ENCODE results near the gene USP17L5.
"Not testable (repeated sequence)": the region's sequence is repeated elsewhere in the genome, so short reads cannot be mapped to it uniquely, and the experiment has no call there.

The USP17L5 gene
- long read RNA-seq = 0 reads

GRCh38 chr4:9339103-9339502, at the start of gene USP17L5:
USP17L5 (plus strand) TSS chr4:9339403; CDS start chr4:9339403, 0 bp downstream.
- H3K27me3 ChIP-seq (ENCODE audit: insufficient read depth, poor library complexity, severe bottlenecking); H3K27ac ChIP-seq (replicated peaks); DNase-seq (ENCODE audit: low read depth in 1 of 2, low spot score in 1 of 2); H3K4me3 ChIP-seq (replicated peaks; ENCODE audit: insufficient read depth, low read length): not testable (repeated sequence)

- not testable (repeated sequence) for H3K27ac ChIP-seq (replicated peaks); H3K27me3 ChIP-seq (ENCODE audit: insufficient read depth, poor library complexity, severe bottlenecking); H3K4me3 ChIP-seq (replicated peaks; ENCODE audit: insufficient read depth, low read length)
- peak in 1 of 2 experiments; percentile 2 for DNase-seq (ENCODE audit: low read depth in 1 of 2, low spot score in 1 of 2)
Measured at GRCh38 chr4:9324191-9324590, 15.0 kb upstream of the USP17L5 start.

- H3K27me3 ChIP-seq (ENCODE audit: insufficient read depth, poor library complexity, severe bottlenecking); H3K27ac ChIP-seq (replicated peaks); DNase-seq (ENCODE audit: low read depth in 1 of 2, low spot score in 1 of 2); H3K4me3 ChIP-seq (replicated peaks; ENCODE audit: insufficient read depth, low read length): not testable (repeated sequence)
Measured at GRCh38 chr4:9324865-9325264, 14.3 kb upstream of the USP17L5 start, which contains the start of gene USP17L24. USP17L24 (plus strand) TSS chr4:9325165; CDS start chr4:9325165, 0 bp downstream.

GRCh38 chr4:9329611-9330010, 9.6 kb upstream of the USP17L5 start, which contains the start of gene USP17L25:
USP17L25 (plus strand) TSS chr4:9329911; CDS start chr4:9329911, 0 bp downstream.
- H3K27me3 ChIP-seq (ENCODE audit: insufficient read depth, poor library complexity, severe bottlenecking); H3K27ac ChIP-seq (replicated peaks); H3K4me3 ChIP-seq (replicated peaks; ENCODE audit: insufficient read depth, low read length); DNase-seq (ENCODE audit: low read depth in 1 of 2, low spot score in 1 of 2): not testable (repeated sequence)

GRCh38 chr4:9334358-9334757, 4.8 kb upstream of the USP17L5 start, which contains the start of gene USP17L26:
USP17L26 (plus strand) TSS chr4:9334658; CDS start chr4:9334658, 0 bp downstream.
- not testable (repeated sequence) for H3K4me3 ChIP-seq (replicated peaks; ENCODE audit: insufficient read depth, low read length); H3K27me3 ChIP-seq (ENCODE audit: insufficient read depth, poor library complexity, severe bottlenecking); DNase-seq (ENCODE audit: low read depth in 1 of 2, low spot score in 1 of 2); H3K27ac ChIP-seq (replicated peaks)

GRCh38 chr4:9343848-9344247, 4.6 kb downstream of the USP17L5 start, which contains the start of gene USP17L27:
USP17L27 (plus strand) TSS chr4:9344148; CDS start chr4:9344148, 0 bp downstream.
- not testable (repeated sequence) for H3K4me3 ChIP-seq (replicated peaks; ENCODE audit: insufficient read depth, low read length); DNase-seq (ENCODE audit: low read depth in 1 of 2, low spot score in 1 of 2); H3K27ac ChIP-seq (replicated peaks); H3K27me3 ChIP-seq (ENCODE audit: insufficient read depth, poor library complexity, severe bottlenecking)

- not testable (repeated sequence) for DNase-seq (ENCODE audit: low read depth in 1 of 2, low spot score in 1 of 2); H3K27me3 ChIP-seq (ENCODE audit: insufficient read depth, poor library complexity, severe bottlenecking); H3K4me3 ChIP-seq (replicated peaks; ENCODE audit: insufficient read depth, low read length); H3K27ac ChIP-seq (replicated peaks)
Measured at GRCh38 chr4:9348593-9348992, 9.4 kb downstream of the USP17L5 start, which contains the start of gene USP17L28. USP17L28 (plus strand) TSS chr4:9348893; CDS start chr4:9348893, 0 bp downstream.

GRCh38 chr4:9350866-9351265, 11.7 kb downstream of the USP17L5 start:
- not testable (repeated sequence) for DNase-seq (ENCODE audit: low read depth in 1 of 2, low spot score in 1 of 2); H3K4me3 ChIP-seq (replicated peaks; ENCODE audit: insufficient read depth, low read length); H3K27ac ChIP-seq (replicated peaks); H3K27me3 ChIP-seq (ENCODE audit: insufficient read depth, poor library complexity, severe bottlenecking)

GRCh38 chr4:9353338-9353737, 14.1 kb downstream of the USP17L5 start, which contains the start of gene USP17L29:
USP17L29 (plus strand) TSS chr4:9353638; CDS start chr4:9353638, 0 bp downstream.
- H3K27me3 ChIP-seq (ENCODE audit: insufficient read depth, poor library complexity, severe bottlenecking); DNase-seq (ENCODE audit: low read depth in 1 of 2, low spot score in 1 of 2); H3K27ac ChIP-seq (replicated peaks); H3K4me3 ChIP-seq (replicated peaks; ENCODE audit: insufficient read depth, low read length): not testable (repeated sequence)

GRCh38 chr4:9362829-9363228, 23.6 kb downstream of the USP17L5 start, which contains the start of gene USP17L30:
USP17L30 (plus strand) TSS chr4:9363129; CDS start chr4:9363129, 0 bp downstream.
- not testable (repeated sequence) for H3K27ac ChIP-seq (replicated peaks); DNase-seq (ENCODE audit: low read depth in 1 of 2, low spot score in 1 of 2); H3K27me3 ChIP-seq (ENCODE audit: insufficient read depth, poor library complexity, severe bottlenecking); H3K4me3 ChIP-seq (replicated peaks; ENCODE audit: insufficient read depth, low read length)

GRCh38 chr4:9379881-9380280, 40.7 kb downstream of the USP17L5 start:
- H3K27me3 ChIP-seq (ENCODE audit: insufficient read depth, poor library complexity, severe bottlenecking); H3K27ac ChIP-seq (replicated peaks); DNase-seq (ENCODE audit: low read depth in 1 of 2, low spot score in 1 of 2); H3K4me3 ChIP-seq (replicated peaks; ENCODE audit: insufficient read depth, low read length): not testable (repeated sequence)

- peak in 1 of 2 experiments; percentile 50 for DNase-seq (ENCODE audit: low read depth in 1 of 2, low spot score in 1 of 2)
- not testable (repeated sequence) for H3K27ac ChIP-seq (replicated peaks); H3K27me3 ChIP-seq (ENCODE audit: insufficient read depth, poor library complexity, severe bottlenecking)
- H3K4me3 ChIP-seq (replicated peaks; ENCODE audit: insufficient read depth, low read length) = peak overlapping the region; percentile 40
Measured at GRCh38 chr4:9381012-9381534, 41.9 kb downstream of the USP17L5 start.

Data from HL-60 (cell line).